ENCODE results near the gene TRIM5.

TRIM5 gene

DNA sequence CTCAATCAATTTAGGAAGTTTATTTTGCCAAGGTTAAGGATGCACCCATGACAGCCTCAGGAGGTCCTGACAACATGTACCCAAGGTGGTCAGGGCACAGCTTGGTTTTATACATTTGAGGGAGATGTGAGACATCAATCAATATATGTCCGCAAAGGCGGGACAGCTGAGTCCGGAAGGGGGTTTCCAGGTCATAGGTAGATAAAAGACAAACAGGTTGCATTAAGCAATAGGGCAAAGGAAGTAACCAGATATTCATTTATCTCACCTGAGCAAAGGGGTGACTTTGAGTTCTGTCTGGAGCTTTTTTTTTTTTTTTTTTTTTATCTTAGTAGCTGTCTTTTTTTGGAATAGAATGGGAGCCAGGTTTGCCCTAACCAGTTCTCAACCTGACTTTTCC lies 62.1 kb downstream of the TRIM5 start:
- DNase-seq: no peak

DNA sequence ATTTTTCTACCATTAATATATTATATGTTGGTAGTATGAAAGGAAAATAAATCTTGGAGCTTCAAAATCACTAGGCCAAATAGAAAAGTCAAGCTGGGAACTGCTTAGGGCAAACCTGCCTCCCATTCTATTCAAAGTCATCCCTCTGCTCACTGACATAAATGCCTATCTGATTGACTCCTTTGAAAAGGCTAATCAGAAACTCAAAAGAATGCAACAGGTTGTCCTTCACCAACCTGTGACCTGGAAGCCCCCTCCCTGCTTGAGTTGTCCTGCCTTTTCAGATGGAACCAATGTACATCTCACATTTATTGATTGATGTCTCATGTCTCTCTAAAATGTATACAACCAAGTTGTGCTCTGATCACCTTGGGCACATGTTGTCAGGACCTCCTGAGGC lies 63.3 kb downstream of the TRIM5 start:
- DNase-seq: no peak

DNA sequence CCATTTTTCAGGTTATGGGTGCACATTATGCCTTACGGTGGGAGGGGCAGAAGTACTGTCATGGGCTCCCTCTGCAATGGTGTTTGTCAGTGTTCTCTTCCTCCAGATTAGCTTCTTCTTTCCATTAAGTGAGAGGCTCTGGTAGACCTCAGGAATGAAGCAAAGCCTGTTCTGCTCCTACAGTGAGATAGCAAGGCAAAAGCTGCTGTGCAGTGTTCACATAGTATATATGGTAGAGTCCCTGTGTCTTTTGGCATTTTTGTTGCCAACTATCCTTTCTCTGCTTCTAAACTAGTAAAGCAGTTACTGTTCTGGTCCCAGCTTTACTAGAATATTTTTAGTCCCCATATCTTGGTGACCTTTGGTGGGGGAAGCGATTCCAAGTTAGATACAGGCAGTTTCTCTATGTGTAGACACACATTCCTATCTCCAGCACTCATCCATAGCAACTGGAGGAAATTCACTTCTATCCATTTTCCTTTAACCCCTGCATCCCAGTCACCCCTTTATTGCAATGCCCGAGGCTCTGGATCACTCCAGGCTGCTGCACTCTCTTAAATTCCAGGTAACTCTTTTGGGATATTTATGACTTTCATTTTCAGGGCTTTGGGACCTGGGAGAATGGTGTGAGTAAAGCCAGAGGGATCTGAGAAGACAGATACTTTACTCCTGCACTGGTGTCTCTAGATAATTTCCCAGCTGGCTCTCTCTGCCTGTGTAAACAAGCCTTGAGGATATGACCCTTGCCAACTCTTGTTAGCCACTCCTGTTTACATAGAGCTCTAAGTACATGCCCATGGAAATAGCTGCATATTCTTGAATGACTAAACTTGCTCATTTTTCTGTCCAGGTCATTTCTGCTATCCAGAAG lies 64.0 kb downstream of the TRIM5 start:
- DNase-seq: no peak

DNA sequence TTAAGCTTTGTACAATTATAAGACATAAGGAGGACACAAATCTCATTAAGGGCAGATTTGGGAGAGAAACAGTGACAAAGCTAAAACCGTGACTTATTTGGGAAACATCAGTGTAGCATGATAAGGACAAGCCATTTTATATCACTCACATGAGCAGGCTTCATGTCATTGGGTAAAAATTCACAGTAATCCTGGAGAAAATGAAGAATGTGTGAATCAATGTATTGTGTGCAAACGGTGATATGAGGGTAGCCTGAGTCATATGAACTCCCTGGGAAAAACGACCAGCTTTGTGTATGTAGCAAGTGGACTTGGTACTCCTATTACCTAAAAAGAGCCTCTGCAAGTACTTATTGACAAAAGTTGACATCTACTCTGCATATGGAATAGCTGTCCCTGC lies 66.1 kb downstream of the TRIM5 start:
- no peak for DNase-seq

All from RPMI8226 (cell line).